Chondrocyte (in vitro differentiated cells): ENCODE measurements around the gene MIPOL1. TPM values are rescaled to one million over a fixed set of nuclear protein-coding genes. Genes with fewer than 3 reads are reported as not detected.

Experiments used
- DNase-seq: peaks from one replicate; pipeline ENCODE4 v3.0.0; 2021; ENCODE audit warnings: mixed read lengths, low spot score
- H3K27ac Mint-ChIP-seq: one replicate; pipeline ENCODE4 v1.8.0; 2021; ENCODE audit warnings: mild to moderate bottlenecking, moderate library complexity, mixed read lengths; ENCODE audit not compliant: unreplicated experiment
- H3K27me3 Mint-ChIP-seq: 2 replicates; pipeline ENCODE4 v1.8.0; 2021; ENCODE audit warnings: low read depth, mixed read lengths
- H3K36me3 Mint-ChIP-seq: 2 replicates; pipeline ENCODE4 v1.8.0; 2021; ENCODE audit warnings: low read depth, mixed read lengths
- H3K4me1 Mint-ChIP-seq: 2 replicates; pipeline ENCODE4 v1.8.0; 2021; ENCODE audit warnings: low read depth, mild to moderate bottlenecking, mixed read lengths
- H3K4me3 Mint-ChIP-seq: one replicate; pipeline ENCODE4 v1.8.0; 2021; ENCODE audit warnings: mild to moderate bottlenecking, moderate library complexity, mixed read lengths; ENCODE audit not compliant: unreplicated experiment
- H3K9me3 Mint-ChIP-seq: 2 replicates; pipeline ENCODE4 v1.8.0; 2021; ENCODE audit warnings: low read depth, mixed read lengths
- CTCF ChIP-seq: fragments of 200-600 bp; sonication (generic); IDR thresholded peaks from 2 replicates; pipeline ENCODE4 v1.5.0; 2021; ENCODE audit warnings: antibody characterized with exemption, mild to moderate bottlenecking, moderate library complexity
- total RNA-seq: library from RNA; stranded (reverse); gene quantifications from 3 replicates; pipeline ENCODE4 v1.2.1, GENCODE V29; 2021

Gene MIPOL1
- total RNA-seq, 1 donor from 2014 or later = 9.8 TPM

GRCh38 chr14:37429618-37430017 is 231.9 kb downstream of the MIPOL1 start:
- Mint-ChIP-seq H3K4me3 (no peak overlapping the region), H3K9me3 (peaks cover 8% of the 10 kb centered on the region), H3K4me1 (peaks cover 6% of the 10 kb centered on the region), H3K36me3 (peaks cover 1% of the 10 kb centered on the region), H3K27me3 (no peaks in the 10 kb centered on the region), H3K27ac (no peak overlapping the region)
- no peak for DNase-seq
- TF ChIP-seq CTCF = no peak

GRCh38 chr14:37434867-37435266 is 237.1 kb downstream of the MIPOL1 start:
- H3K9me3 Mint-ChIP-seq = peaks cover 9% of the 10 kb centered on the region
- TF ChIP-seq CTCF = no peak

DNA sequence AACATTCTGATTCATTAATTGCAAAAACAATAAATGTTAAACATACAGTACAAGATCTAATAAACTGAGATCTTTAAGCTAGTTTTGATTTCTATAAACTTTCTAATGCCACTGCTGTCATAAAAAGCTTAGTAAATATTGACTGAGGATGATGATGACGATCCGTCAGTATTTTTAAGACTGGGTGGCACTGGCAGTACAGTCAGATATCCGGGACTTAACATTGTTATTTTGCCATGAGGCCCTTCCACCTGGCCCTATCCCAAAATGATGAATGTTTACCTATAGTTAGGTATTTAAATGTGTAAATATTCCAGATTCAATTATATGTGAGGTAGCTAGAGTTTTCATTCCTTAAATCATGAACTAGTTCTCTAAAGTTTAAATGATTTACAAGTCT is 238.8 kb downstream of the MIPOL1 start:
- H3K27ac Mint-ChIP-seq = no peak overlapping the region
- no peak for TF ChIP-seq CTCF
- H3K27me3 Mint-ChIP-seq = no peaks in the 10 kb centered on the region
- peaks cover 14% of the 10 kb centered on the region for H3K9me3 Mint-ChIP-seq
- H3K36me3 Mint-ChIP-seq = peaks cover 6% of the 10 kb centered on the region
- DNase-seq = no peak
- no peak overlapping the region for H3K4me3 Mint-ChIP-seq
- no peaks in the 10 kb centered on the region for H3K4me1 Mint-ChIP-seq

More at GRCh38 chr14:37434867-37435266, 237.1 kb downstream of the MIPOL1 start:
- no peak for DNase-seq
- no peaks in the 10 kb centered on the region for H3K27me3 Mint-ChIP-seq
- H3K4me3 Mint-ChIP-seq = no peak overlapping the region
- peaks cover 4% of the 10 kb centered on the region for H3K36me3 Mint-ChIP-seq
- H3K27ac Mint-ChIP-seq = no peak overlapping the region
- no peaks in the 10 kb centered on the region for H3K4me1 Mint-ChIP-seq

DNA sequence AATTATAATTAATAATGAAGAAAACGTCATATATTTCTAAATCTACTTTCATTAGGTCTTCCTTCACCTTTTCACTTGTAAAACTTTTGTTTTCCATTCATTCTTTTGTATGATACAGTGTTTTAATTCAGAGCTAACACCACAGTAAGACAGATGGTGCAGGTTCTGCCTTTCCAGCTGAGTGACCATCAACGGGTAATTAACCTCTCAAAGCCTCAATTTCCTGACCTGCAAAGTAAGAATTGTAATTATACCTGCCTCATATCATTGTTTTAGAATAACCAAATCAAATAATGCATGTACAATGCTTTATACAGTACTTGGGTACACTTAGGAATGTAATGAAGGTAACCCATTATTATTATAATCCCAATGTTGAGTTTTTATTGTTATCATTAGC is 239.8 kb downstream of the MIPOL1 start:
- no peak for DNase-seq
- peaks cover 6% of the 10 kb centered on the region for H3K36me3 Mint-ChIP-seq
- TF ChIP-seq CTCF = no peak
- no peaks in the 10 kb centered on the region for H3K27me3 Mint-ChIP-seq
- H3K4me3 Mint-ChIP-seq = no peak overlapping the region
- no peaks in the 10 kb centered on the region for H3K4me1 Mint-ChIP-seq
- no peak overlapping the region for H3K27ac Mint-ChIP-seq
- peaks cover 14% of the 10 kb centered on the region for H3K9me3 Mint-ChIP-seq

GRCh38 chr14:37438444-37438843 is 240.7 kb downstream of the MIPOL1 start:
- H3K27me3 Mint-ChIP-seq = no peaks in the 10 kb centered on the region
- H3K9me3 Mint-ChIP-seq = peaks cover 15% of the 10 kb centered on the region
- no peak for DNase-seq

More at GRCh38 chr14:37438444-37438843, 240.7 kb downstream of the MIPOL1 start:
- Mint-ChIP-seq H3K4me3 (no peak overlapping the region), H3K4me1 (no peaks in the 10 kb centered on the region), H3K36me3 (peaks cover 7% of the 10 kb centered on the region), H3K27ac (no peak overlapping the region)
- TF ChIP-seq CTCF = no peak
